GM18499 (cell line): Measurements from ENCODE around the gene IL18BP.

Experiments used
- ATAC-seq: cut with Tn5 transposase; IDR thresholded peaks from one replicate; pipeline ENCODE4 v1.9.1; 2021; ENCODE audit warnings: moderate number of reproducible peaks; ENCODE audit not compliant: insufficient read depth, unreplicated experiment

IL18BP gene

GRCh38 chr11:72009156-72009555 is 10.4 kb downstream of the IL18BP start:
- no peak for ATAC-seq

- no peak for ATAC-seq
These were observed 12.0 kb downstream of the IL18BP start for GRCh38 chr11:72010529-72011233.

GRCh38 chr11:72012091-72012630 is 13.5 kb downstream of the IL18BP start:
- no peak for ATAC-seq

GRCh38 chr11:72012897-72013721 is 14.4 kb downstream of the IL18BP start:
- ATAC-seq: no peak

GRCh38 chr11:72013765-72014711 is 15.3 kb downstream of the IL18BP start:
- no peak for ATAC-seq

GRCh38 chr11:72014761-72015320 is 16.1 kb downstream of the IL18BP start:
- ATAC-seq: no peak

- no peak for ATAC-seq
These were observed 16.9 kb downstream of the IL18BP start for GRCh38 chr11:72015511-72016061.

GRCh38 chr11:72018171-72018570 is 19.5 kb downstream of the IL18BP start:
- ATAC-seq: no peak

- ATAC-seq: no peak
These were observed 24.6 kb downstream of the IL18BP start for GRCh38 chr11:72023335-72023734.

- ATAC-seq: no peak
These were observed 25.5 kb downstream of the IL18BP start for GRCh38 chr11:72024069-72024754.

GRCh38 chr11:72026090-72026489 is 27.4 kb downstream of the IL18BP start:
- ATAC-seq: no peak

- no peak for ATAC-seq
These were observed 31.9 kb downstream of the IL18BP start for GRCh38 chr11:72030472-72031045.

- ATAC-seq: no peak
These were observed 38.0 kb downstream of the IL18BP start for GRCh38 chr11:72036687-72037086.

- ATAC-seq: no peak
These were observed 39.0 kb downstream of the IL18BP start for GRCh38 chr11:72037554-72038311.

- ATAC-seq: no peak
These were observed 39.8 kb downstream of the IL18BP start for GRCh38 chr11:72038491-72038890.

GRCh38 chr11:72039031-72039855 is 40.5 kb downstream of the IL18BP start:
- no peak for ATAC-seq

GRCh38 chr11:72039856-72040401 is 41.2 kb downstream of the IL18BP start:
- no peak for ATAC-seq
